Activated CD8-positive, alpha-beta T cell treated with anti-CD3 and anti-CD28 coated beads for 36 hours (primary cell): ENCODE results near the gene AMBRA1. TPM values are rescaled to one million over a fixed set of nuclear protein-coding genes. Genes with fewer than 3 reads are reported as not detected.
"Not testable (repeated sequence)": the region's sequence is repeated elsewhere in the genome, so short reads cannot be mapped to it uniquely, and the experiment has no call there.

Experiments used
- ATAC-seq: fragments of 200-7000 bp; cut with Tn5 transposase; one replicate; pipeline ENCODE4 v1.10.0; 2021; ENCODE audit warnings: mild to moderate bottlenecking, moderate library complexity
- CTCF ChIA-PET: fragments of 350-600 bp; sonication (Branson Sonifier 250); formaldehyde crosslinking; loops from one replicate; lab custom pipeline; 2021; ENCODE audit warnings: antibody characterized with exemption; lab: Charles Lee
- POLR2A ChIA-PET: fragments of 350-600 bp; sonication (Branson Sonifier 250); formaldehyde crosslinking; loops from one replicate; lab custom pipeline; 2021; ENCODE audit warnings: antibody characterized with exemption; lab: Charles Lee
- DNase-seq: peaks from one replicate; pipeline ENCODE4 v3.0.0-alpha.2; 2020
- H3K27ac Mint-ChIP-seq: one replicate; pipeline ENCODE4 v1.8.0; 2021; ENCODE audit warnings: mild to moderate bottlenecking, mixed read lengths
- H3K27me3 Mint-ChIP-seq: one replicate; pipeline ENCODE4 v1.8.0; 2021; ENCODE audit warnings: mixed read lengths
- H3K36me3 Mint-ChIP-seq: one replicate; pipeline ENCODE4 v1.8.0; 2021; ENCODE audit warnings: low read depth, mixed read lengths
- H3K4me1 Mint-ChIP-seq: one replicate; pipeline ENCODE4 v1.8.0; 2021; ENCODE audit warnings: low read depth, mixed read lengths
- H3K4me3 Mint-ChIP-seq: one replicate; pipeline ENCODE4 v1.8.0; 2021; ENCODE audit warnings: mild to moderate bottlenecking, moderate library complexity, mixed read lengths
- H3K9me3 Mint-ChIP-seq: one replicate; pipeline ENCODE4 v1.8.0; 2021; ENCODE audit warnings: mixed read lengths
- CTCF ChIP-seq: fragments of 200-600 bp; IDR thresholded peaks from one replicate; pipeline ENCODE4 v1.8.0; 2022; ENCODE audit warnings: antibody characterized with exemption, mild to moderate bottlenecking
- intact Hi-C: fragments of 100-400 bp; cut with micrococcal nuclease; formaldehyde crosslinking; loops from one replicate; pipeline ENCODE4 v1.10.0; 2022
- total RNA-seq, 2 experiments: library from RNA; stranded (reverse); gene quantifications; one replicate each; pipeline ENCODE4 v1.2.3, GENCODE V29; 2021

Gene AMBRA1
- total RNA-seq, 2 experiments from 2014 or later = 24.0 to 24.1 TPM

- ATAC-seq = peak; percentile 68
- Mint-ChIP-seq H3K36me3 (peaks cover 13% of the 10 kb centered on the region), H3K27ac (peak overlapping the region; percentile 70), H3K4me3 (peak overlapping the region; percentile 68), H3K9me3 (no peaks in the 10 kb centered on the region), H3K4me1 (peaks cover 15% of the 10 kb centered on the region), H3K27me3 (peaks cover 7% of the 10 kb centered on the region)
- intact Hi-C loops = no loop called here
- CTCF ChIA-PET = interaction anchor here (0.9 to 4.6 kb wide), 3 partner anchors 9 to 73 kb away, joined by 3 to 22 read pairs (median 4); no protein-coding TSS in a partner anchor
- POLR2A ChIA-PET = interaction anchor here (0.9 to 2.2 kb wide), 4 partner anchors 11 to 144 kb away, joined by 3 to 7 read pairs (median 5); partner anchors contain the start of gene CHRM4
- peak; percentile 91 for DNase-seq
- TF ChIP-seq CTCF = no peak
Observed at GRCh38 chr11:46380340-46381047, 213.3 kb downstream of the AMBRA1 start.

GRCh38 chr11:46379482-46380293 is 214.1 kb downstream of the AMBRA1 start:
- H3K36me3 Mint-ChIP-seq = peaks cover 18% of the 10 kb centered on the region
- peaks cover 15% of the 10 kb centered on the region for H3K4me1 Mint-ChIP-seq
- DNase-seq, intact Hi-C loops, H3K4me3 Mint-ChIP-seq, H3K9me3 Mint-ChIP-seq, H3K27me3 Mint-ChIP-seq, ATAC-seq: not testable (repeated sequence)
- ChIA-PET POLR2A (interaction anchor here (0.9 to 2.2 kb wide), 6 partner anchors 11 to 137 kb away, joined by 3 to 7 read pairs (median 3); partner anchors contain the start of gene CHRM4), CTCF (interaction anchor here (4.6 kb wide), 1 partner anchor 28 kb away, joined by 22 read pairs; no protein-coding TSS in a partner anchor)
- H3K27ac Mint-ChIP-seq = peak overlapping the region; percentile 34

- Mint-ChIP-seq H3K27ac (peak overlapping the region; percentile 34), H3K36me3 (peaks cover 18% of the 10 kb centered on the region), H3K27me3 (peaks cover 5% of the 10 kb centered on the region), H3K4me1 (peaks cover 15% of the 10 kb centered on the region), H3K4me3 (no peak overlapping the region), H3K9me3 (no peaks in the 10 kb centered on the region)
- ChIA-PET CTCF (interaction anchor here (1.5 to 4.6 kb wide), 3 partner anchors 10 to 27 kb away, joined by 6 to 22 read pairs (median 9); no protein-coding TSS in a partner anchor), POLR2A (interaction anchor here (0.7 to 1.4 kb wide), 7 partner anchors 9 to 136 kb away, joined by 3 read pairs; no protein-coding TSS in a partner anchor)
- TF ChIP-seq CTCF = no peak
- intact Hi-C loops = no loop called here
- DNase-seq = no peak
- no peak for ATAC-seq
Observed at GRCh38 chr11:46378811-46379481, 214.9 kb downstream of the AMBRA1 start.

GRCh38 chr11:46378296-46378695 is 215.5 kb downstream of the AMBRA1 start:
- Mint-ChIP-seq H3K36me3 (peaks cover 18% of the 10 kb centered on the region), H3K27ac (no peak overlapping the region), H3K9me3 (no peaks in the 10 kb centered on the region), H3K4me3 (no peak overlapping the region), H3K4me1 (peaks cover 15% of the 10 kb centered on the region), H3K27me3 (peaks cover 3% of the 10 kb centered on the region)
- ChIA-PET POLR2A (interaction anchor here (0.7 to 1.3 kb wide), 6 partner anchors 9 to 215 kb away, joined by 3 read pairs; no protein-coding TSS in a partner anchor), CTCF (interaction anchor here (1.5 to 4.6 kb wide), 3 partner anchors 10 to 27 kb away, joined by 6 to 22 read pairs (median 9); no protein-coding TSS in a partner anchor)
- intact Hi-C loops = no loop called here
- TF ChIP-seq CTCF = no peak
- ATAC-seq = no peak
- DNase-seq = no peak
